ENCODE data around the gene HHIPL1.

HHIPL1 gene

DNA sequence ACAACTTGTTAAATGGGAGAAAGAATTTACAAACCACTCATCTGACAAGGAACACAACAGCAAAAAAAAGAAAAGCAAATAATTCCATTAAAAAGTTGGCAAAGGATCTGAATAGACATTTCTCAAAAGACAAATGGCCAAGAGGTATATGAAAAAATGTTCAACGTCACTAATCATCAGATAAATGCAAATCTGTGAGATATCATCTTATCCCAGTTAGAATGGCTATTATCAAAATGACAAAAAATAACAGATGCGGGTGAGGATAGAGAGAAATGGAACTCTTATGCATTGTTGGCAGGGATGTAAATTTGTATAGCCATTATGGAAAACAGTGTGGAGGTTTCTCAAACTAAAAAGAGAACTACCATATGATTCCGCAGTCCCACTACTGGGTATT lies 69.0 kb downstream of the HHIPL1 start:
- DNase-seq (ENCODE audit: low read depth): no peak
- TF ChIP-seq CTCF (IDR thresholded peaks at IDR 0.05; ENCODE audit: insufficient read depth, low read depth, low read length, missing control alignments): no peak
- no peak overlapping the region for H3K4me3 ChIP-seq (ENCODE audit: low read depth, low read length)

DNA sequence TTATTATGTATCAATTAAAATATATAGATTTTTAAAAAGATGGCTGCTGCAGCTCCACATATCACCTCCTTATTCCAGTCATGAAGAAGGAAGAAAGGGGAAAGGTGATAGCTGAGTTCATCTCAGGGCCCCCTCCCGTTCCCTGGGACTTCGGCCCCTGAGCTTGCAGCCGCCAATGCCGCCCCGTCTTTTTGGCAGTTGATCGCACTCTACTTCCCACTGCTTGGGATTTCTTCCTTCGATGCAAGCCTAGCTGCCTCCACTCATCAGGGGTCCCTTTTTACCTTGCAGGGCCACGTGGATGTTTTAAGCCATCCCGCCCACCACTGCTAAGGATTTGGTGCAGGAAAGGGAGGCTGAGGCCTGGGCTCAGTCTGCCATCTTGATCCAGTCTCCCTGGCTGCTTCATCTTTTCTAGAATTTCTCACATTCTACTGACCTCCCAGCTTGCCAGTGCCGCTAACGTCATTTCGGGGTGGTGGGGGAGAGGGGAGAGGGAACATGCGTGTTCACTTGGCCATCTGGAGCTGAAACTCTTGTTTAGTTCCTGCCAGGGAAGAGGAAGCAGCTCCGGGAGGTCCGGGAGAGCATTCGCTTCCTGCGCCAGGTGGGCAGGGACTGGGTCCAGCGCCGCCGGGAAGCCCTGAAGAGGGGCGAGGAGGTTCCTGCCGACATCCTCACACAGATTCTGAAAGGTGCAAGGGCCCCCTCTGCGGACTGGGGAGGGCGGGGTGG lies 70.5 kb downstream of the HHIPL1 start:
- DNase-seq (ENCODE audit: low read depth): no peak
- no peak overlapping the region for H3K4me3 ChIP-seq (ENCODE audit: low read depth, low read length)
- no peak for TF ChIP-seq CTCF (IDR thresholded peaks at IDR 0.05; ENCODE audit: insufficient read depth, low read depth, low read length, missing control alignments)

DNA sequence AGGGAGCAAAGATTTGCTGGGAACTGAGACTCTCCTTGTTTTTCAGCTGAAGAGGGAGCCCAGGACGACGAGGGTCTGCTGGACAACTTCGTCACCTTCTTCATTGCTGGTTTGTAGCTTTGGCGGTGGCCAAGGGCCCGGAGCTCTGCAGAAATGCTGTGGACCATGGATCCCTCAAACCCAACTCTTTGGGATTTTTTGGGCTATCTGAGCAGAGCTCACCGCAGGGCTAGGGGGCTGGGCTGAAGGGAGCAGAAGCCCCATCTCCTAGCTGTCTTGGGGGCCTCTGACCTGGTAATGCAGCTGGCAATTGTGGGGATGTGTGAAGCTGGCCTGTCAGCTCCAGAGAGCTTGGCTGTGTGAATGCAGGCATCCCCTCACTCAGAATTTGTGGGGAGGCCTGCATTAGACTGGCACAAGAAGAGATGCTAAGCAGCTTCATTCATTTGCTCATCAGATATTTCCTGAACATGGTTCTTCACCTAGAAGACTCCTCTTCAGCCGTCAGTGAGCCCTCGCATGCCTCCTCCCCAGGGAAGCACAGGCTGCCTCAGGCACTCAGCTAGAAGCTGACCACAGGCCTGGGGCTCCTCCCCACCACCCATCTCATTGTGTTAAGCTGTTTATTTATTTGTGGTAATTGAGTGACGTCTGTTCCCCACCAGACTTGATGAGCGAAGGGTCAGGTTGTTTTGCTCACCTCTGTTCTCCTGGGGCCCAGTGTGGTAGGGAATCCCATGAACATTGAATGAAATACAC lies 71.3 kb downstream of the HHIPL1 start:
- TF ChIP-seq CTCF (IDR thresholded peaks at IDR 0.05; ENCODE audit: insufficient read depth, low read depth, low read length, missing control alignments): no peak
- no peak for DNase-seq (ENCODE audit: low read depth)
- no peak overlapping the region for H3K4me3 ChIP-seq (ENCODE audit: low read depth, low read length)

GRCh38 chr14:99716850-99717681 lies 72.1 kb downstream of the HHIPL1 start:
- no peak overlapping the region for H3K4me3 ChIP-seq (ENCODE audit: low read depth, low read length)
- no peak for DNase-seq (ENCODE audit: low read depth)
- TF ChIP-seq CTCF (IDR thresholded peaks at IDR 0.05; ENCODE audit: insufficient read depth, low read depth, low read length, missing control alignments): no peak

DNA sequence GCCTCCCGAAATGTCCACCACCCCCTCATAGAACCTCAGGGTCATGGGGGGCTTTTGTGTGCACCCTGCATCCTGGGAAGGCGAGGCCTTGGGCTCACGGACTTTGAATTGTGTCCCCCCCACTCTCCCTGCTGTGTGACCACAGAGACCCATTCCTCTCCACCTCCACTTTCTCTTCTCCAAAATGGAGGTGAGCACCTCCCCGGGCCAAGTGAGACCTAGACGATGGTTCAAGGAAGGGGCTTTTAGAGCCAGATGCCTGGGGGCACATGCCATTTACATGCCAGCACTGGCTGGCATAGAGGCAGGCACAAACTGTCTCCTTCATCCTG lies 72.7 kb downstream of the HHIPL1 start:
- no peak for DNase-seq (ENCODE audit: low read depth)
- no peak for TF ChIP-seq CTCF (IDR thresholded peaks at IDR 0.05; ENCODE audit: insufficient read depth, low read depth, low read length, missing control alignments)
- H3K4me3 ChIP-seq (ENCODE audit: low read depth, low read length): no peak overlapping the region

DNA sequence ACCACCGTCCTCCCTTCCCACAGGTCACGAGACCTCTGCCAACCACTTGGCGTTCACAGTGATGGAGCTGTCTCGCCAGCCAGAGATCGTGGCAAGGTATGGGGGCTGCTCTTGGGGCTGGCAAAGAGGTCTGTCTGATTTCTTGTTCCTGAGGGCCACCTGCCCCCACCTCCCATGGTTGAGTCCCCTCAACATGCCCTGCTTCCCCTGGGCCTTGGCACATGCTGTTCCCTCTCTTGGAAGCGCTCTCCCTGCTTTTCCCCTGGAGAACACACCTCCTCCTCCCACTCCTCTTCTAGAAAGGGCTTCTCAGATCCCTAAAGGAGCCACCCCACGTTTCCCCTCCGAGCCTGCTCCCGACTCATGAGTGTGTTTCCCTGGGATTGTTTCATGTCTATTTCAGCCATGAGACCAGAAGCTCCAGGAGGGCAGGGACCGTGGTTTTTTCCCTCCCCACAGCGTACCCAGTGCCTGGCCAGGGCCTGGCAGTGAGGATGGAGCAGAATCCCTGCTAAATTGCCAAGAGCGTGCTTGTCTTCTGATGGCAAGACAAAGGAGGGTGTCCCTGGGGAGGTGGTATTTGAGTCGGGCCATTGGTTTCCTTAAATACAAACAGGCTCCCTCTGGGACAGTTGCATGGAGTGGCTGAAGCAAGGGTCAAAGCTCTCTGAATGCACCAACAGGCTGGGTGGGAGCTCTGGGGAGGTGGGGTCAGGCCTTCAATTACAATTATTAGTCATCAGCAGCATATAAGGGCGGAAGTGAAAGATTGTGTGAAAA lies 73.3 kb downstream of the HHIPL1 start:
- DNase-seq (ENCODE audit: low read depth): peak; percentile 49
- no peak overlapping the region for H3K4me3 ChIP-seq (ENCODE audit: low read depth, low read length)
- no peak for TF ChIP-seq CTCF (IDR thresholded peaks at IDR 0.05; ENCODE audit: insufficient read depth, low read depth, low read length, missing control alignments)

All from GM12865 (cell line).